HepG2 (cell line): ENCODE results near the gene DGCR2. TPM values are rescaled to one million over a fixed set of nuclear protein-coding genes. Genes with fewer than 3 reads are reported as not detected.

ENCODE experiments used
- ATAC-seq: fragments of 200-7000 bp; cut with Tn5 transposase; 3 replicates; pipeline ENCODE4 v1.9.1; 2020; ENCODE audit warnings: mild to moderate bottlenecking, moderate library complexity
- BruUV-seq: library from RNA; stranded (reverse); fragments of 400-500 nt; replicated peaks from 2 replicates; lab custom pipeline; 2021; lab: Mats Ljungman, UMichigan
- CTCF ChIA-PET: fragments of 300-600 bp; formaldehyde crosslinking; extraction: SDS; loops from one replicate; lab custom pipeline; 2021; ENCODE audit warnings: low total read pairs, inconsistent platforms, low intra/inter-chr PET ratio; lab: Yijun Ruan, JAX
- POLR2A ChIA-PET: fragments of 350-600 bp; sonication (Branson Sonifier 250); formaldehyde crosslinking; loops from one replicate; lab custom pipeline; 2020; ENCODE audit warnings: antibody characterized with exemption, inconsistent platforms; lab: Yijun Ruan, JAX
- DNase-seq: peaks from one replicate; pipeline ENCODE4 v3.0.0-alpha.2; 2015; ENCODE audit warnings: low spot score
- FAIRE-seq: peaks from 3 replicates; lab custom pipeline; 2011; peaks lifted over from hg19 to GRCh38; lab: Jason Lieb, UNC
- H2AFZ ChIP-seq: one replicate; pipeline ENCODE4 v1.6.1; 2011; ENCODE audit warnings: low read length, inconsistent platforms
- H3K27ac ChIP-seq: fragments of 300-600 bp; 3 replicates; pipeline ENCODE4 v1.8.0; 2011; ENCODE audit warnings: mixed run types, mild to moderate bottlenecking, mixed read lengths, low read length, inconsistent platforms; ENCODE audit not compliant: insufficient read depth; ENCODE audit errors: extremely low read length
- H3K27me3 ChIP-seq, 2 experiments: fragments of 200-600 bp in 1 of 2; 2 replicates in 1 of 2; 3 replicates in 1 of 2; pipeline versions ENCODE4 v1.6.0 to v1.8.0; 2011; ENCODE audit warnings: low read length in 2 of 2, mild to moderate bottlenecking in 2 of 2, moderate library complexity in 2 of 2, inconsistent platforms in 1 of 2; ENCODE audit not compliant: insufficient read depth in 2 of 2, control insufficient read depth in 1 of 2
- H3K36me3 ChIP-seq, 2 experiments: fragments of 200-600 bp in 1 of 2; replicated peaks in 1 of 2; 2 replicates in 1 of 2; 3 replicates in 1 of 2; pipeline versions ENCODE4 v1.5.1 to v1.8.0; 2011; ENCODE audit warnings: low read length in 2 of 2, inconsistent platforms in 1 of 2; ENCODE audit not compliant: insufficient read depth in 2 of 2, control insufficient read depth in 1 of 2
- H3K4me1 ChIP-seq: 2 replicates; pipeline ENCODE4 v1.5.1; 2012; ENCODE audit warnings: low read length, inconsistent platforms; ENCODE audit not compliant: insufficient read depth
- H3K4me2 ChIP-seq: 2 replicates; pipeline ENCODE4 v1.6.0; 2011; ENCODE audit warnings: low read depth, low read length, inconsistent platforms
- H3K4me3 ChIP-seq, 3 experiments: fragments of 200-600 bp in 1 of 3; sonication (generic), shearing (Covaris generic) in 1 of 3; replicated peaks in 1 of 3; 2 replicates each; pipeline ENCODE4 v1.5.1; 2011 to 2016; ENCODE audit warnings: low read length in 3 of 3, inconsistent platforms in 2 of 3, low read depth in 2 of 3, mild to moderate bottlenecking in 2 of 3, control low read depth in 1 of 3, mixed read lengths in 1 of 3; ENCODE audit not compliant: insufficient read depth in 1 of 3
- H3K79me2 ChIP-seq: one replicate; pipeline ENCODE4 v1.6.1; 2011; ENCODE audit warnings: low read length, inconsistent platforms; ENCODE audit not compliant: insufficient read depth
- H3K9ac ChIP-seq: 2 replicates; pipeline ENCODE4 v1.6.0; 2011; ENCODE audit warnings: mild to moderate bottlenecking, low read depth, low read length, inconsistent platforms; ENCODE audit not compliant: insufficient read depth
- H3K9me3 ChIP-seq: 2 replicates; pipeline ENCODE4 v1.5.1; 2012; ENCODE audit warnings: mild to moderate bottlenecking, low read length
- H4K20me1 ChIP-seq: 2 replicates; pipeline ENCODE4 v1.6.0; 2011; ENCODE audit warnings: inconsistent platforms, mild to moderate bottlenecking, low read length, moderate library complexity; ENCODE audit not compliant: insufficient read depth
- DNMT1 ChIP-seq: sonication (generic); formaldehyde crosslinking; IDR thresholded peaks from 2 replicates; pipeline ENCODE4 v1.5.1; 2020; ENCODE audit warnings: mild to moderate bottlenecking, missing genetic modification reagents
- FOXO1 ChIP-seq: sonication (generic); formaldehyde crosslinking; IDR thresholded peaks from 2 replicates; pipeline ENCODE4 v1.4.0; 2020; ENCODE audit warnings: missing genetic modification reagents
- FOXO4 ChIP-seq: sonication (generic); formaldehyde crosslinking; conservative IDR thresholded peaks from 2 replicates; pipeline ENCODE4 v1.8.1; 2023; ENCODE audit warnings: missing genetic modification reagents
- NR1H2 ChIP-seq: sonication (generic); formaldehyde crosslinking; IDR thresholded peaks from 2 replicates; pipeline ENCODE4 v1.8.1; 2022; ENCODE audit warnings: low read depth, missing genetic modification reagents, borderline replicate concordance
- PHF5A ChIP-seq: IDR thresholded peaks from one replicate; pipeline ENCODE4 v1.6.1; 2018; ENCODE audit warnings: low read depth, missing genetic modification reagents; ENCODE audit not compliant: unreplicated experiment
- SATB2 ChIP-seq: sonication (generic); formaldehyde crosslinking; IDR thresholded peaks from 2 replicates; pipeline ENCODE4 v1.5.0; 2020; ENCODE audit warnings: missing genetic modification reagents
- SMAD3 ChIP-seq: sonication (generic); formaldehyde crosslinking; IDR thresholded peaks from 2 replicates; pipeline ENCODE4 v1.4.0; 2020; ENCODE audit warnings: missing genetic modification reagents
- TEF ChIP-seq: sonication (generic); formaldehyde crosslinking; IDR thresholded peaks from 2 replicates; pipeline ENCODE4 v1.5.0; 2020; ENCODE audit warnings: missing genetic modification reagents
- ZBED4 ChIP-seq: sonication (generic); formaldehyde crosslinking; IDR thresholded peaks from 2 replicates; pipeline ENCODE4 v1.4.0; 2020; ENCODE audit warnings: missing genetic modification reagents, borderline replicate concordance
- ZBTB42 ChIP-seq: sonication (generic); formaldehyde crosslinking; IDR thresholded peaks from 2 replicates; pipeline ENCODE4 v1.5.0; 2020; ENCODE audit warnings: mild to moderate bottlenecking, missing genetic modification reagents
- ZBTB44 ChIP-seq: sonication (generic); formaldehyde crosslinking; IDR thresholded peaks from 2 replicates; pipeline ENCODE4 v1.4.0; 2020; ENCODE audit warnings: missing genetic modification reagents
- ZNF276 ChIP-seq: sonication (generic); formaldehyde crosslinking; IDR thresholded peaks from 2 replicates; pipeline ENCODE4 v1.4.0; 2020; ENCODE audit warnings: mild to moderate bottlenecking, low read depth, missing genetic modification reagents
- ZNF605 ChIP-seq: sonication (generic); formaldehyde crosslinking; IDR thresholded peaks from 2 replicates; pipeline ENCODE4 v1.8.0; 2022; ENCODE audit warnings: mild to moderate bottlenecking, missing genetic modification reagents
- ZSCAN25 ChIP-seq: sonication (generic); formaldehyde crosslinking; IDR thresholded peaks from 2 replicates; pipeline ENCODE4 v1.8.0; 2022; ENCODE audit warnings: mild to moderate bottlenecking, missing genetic modification reagents
- WGBS: methylation state at CpG from one replicate; pipeline ENCODE4 v1.1.6; 2017; ENCODE audit warnings: low lambda C conversion rate; 5-methylcytosine and 5-hydroxymethylcytosine counted together
- in situ Hi-C: cut with HindIII; loops from 2 replicates; pipeline ENCODE4 v1.10.0; 2017; ENCODE audit warnings: low pct_unique_long_range_greater_than_20kb; ENCODE audit not compliant: extremely low pct_ligation_motif_present
- intact Hi-C: fragments of 100-400 bp; cut with micrococcal nuclease; formaldehyde crosslinking; loops from one replicate; pipeline ENCODE4 v1.10.0; 2022; ENCODE audit not compliant: unreplicated experiment
- polyA plus RNA-seq, 8 experiments: library from polyadenylated mRNA; depleted of rRNA in 3 of 8; stranded (reverse) in 7 of 8; unstranded in 1 of 8; fragments of >200 nt; fragmentation: Illumina TruSeq in 4 of 8; extraction: Trizol in 4 of 8; gene quantifications; 2 replicates each; pipeline versions ENCODE4 v1.2.1 to v1.2.3, GENCODE V29; 2011 to 2016; ENCODE audit warnings: low read depth in 4 of 8, missing spikeins in 1 of 8, mixed read lengths in 1 of 8; ENCODE audit not compliant: insufficient read depth in 1 of 8
- total RNA-seq, 5 experiments: library from RNA; depleted of rRNA; stranded (reverse); fragments of >200 nt; fragmentation: Illumina TruSeq; extraction: Trizol; gene quantifications; 2 replicates each; pipeline ENCODE4 v1.2.3, GENCODE V29; 2016; ENCODE audit warnings: low read depth in 1 of 5

The DGCR2 gene
- total and polyA plus RNA-seq, 2 of the 13 experiments (the other 11 are each of a cell fraction or from before 2014, with no cell fraction given) = 23.1 to 35.3 TPM

- no TSS peak for BruUV-seq
- peak; percentile 89 for DNase-seq
- Histone ChIP-seq H3K9me3 (no peaks in the 10 kb centered on the region), H3K79me2 (no peaks in the 10 kb centered on the region), H3K4me2 (peak overlapping the region; percentile 90), H3K4me1 (peaks cover 20% of the 10 kb centered on the region), H3K36me3 (no peaks in the 10 kb centered on the region), H3K4me3 (peak overlapping the region; percentile 12 to 60 (median 25); a peak in 5 of 6 replicates), H2AFZ (no peak overlapping the region), H3K27ac (no peak overlapping the region), H3K9ac (peak overlapping the region; percentile 10; the same call in 1 of the 2 replicates), H4K20me1 (no peaks in the 10 kb centered on the region), H3K27me3 (peaks cover 5 to 29% of the 10 kb centered on the region in 2 experiments; a peak in 4 of 5 replicates)
- in situ Hi-C loops = no loop called here
- WGBS = 3% methylated on average over 4 of the region's 15 CpGs
- ChIA-PET CTCF (no interaction called here), POLR2A (no interaction called here)
- FAIRE-seq = peak; percentile 88
- ATAC-seq = peak; percentile 98
- intact Hi-C loops = no loop called here
- TF ChIP-seq ZSCAN25 (no peak), NR1H2 (CRISPR knock-in tag) (no peak), FOXO1 (CRISPR knock-in tag) (no peak; the same call in 1 of the 2 replicates), ZNF276 (CRISPR knock-in tag) (no peak), PHF5A (CRISPR knock-in tag) (no peak), SATB2 (CRISPR knock-in tag) (no peak), SMAD3 (CRISPR knock-in tag) (no peak), DNMT1 (CRISPR knock-in tag) (no peak), ZBTB44 (CRISPR knock-in tag) (no peak), TEF (CRISPR knock-in tag) (no peak), ZBTB42 (no peak), ZNF605 (no peak), ZBED4 (peak; percentile 55; the same call in 1 of the 2 replicates), FOXO4 (CRISPR knock-in tag) (0 out of 2 replicates have a peak, but pooled peaks have one; percentile 71)
Observed at GRCh38 chr22:18994701-18995326, 127.4 kb downstream of the DGCR2 start.
